Ishikawa (cell line): ENCODE measurements around the gene RPP25.

Experiments
- CEBPB ChIP-seq: IDR thresholded peaks from 2 replicates; pipeline ENCODE4 v1.6.1; 2012
- CREB1 ChIP-seq: IDR thresholded peaks from 2 replicates; pipeline ENCODE4 v1.6.1; 2012; ENCODE audit warnings: low read depth
- EGR1 ChIP-seq: IDR thresholded peaks from 2 replicates; pipeline ENCODE4 v1.6.1; 2012
- EP300 ChIP-seq: IDR thresholded peaks from 2 replicates; pipeline ENCODE4 v1.6.1; 2012; ENCODE audit warnings: borderline replicate concordance
- FOXM1 ChIP-seq: IDR thresholded peaks from 2 replicates; pipeline ENCODE4 v1.6.1; 2012; ENCODE audit warnings: low read depth, borderline replicate concordance
- NFIC ChIP-seq: IDR thresholded peaks from 2 replicates; pipeline ENCODE4 v1.6.1; 2012
- RAD21 ChIP-seq: IDR thresholded peaks from 2 replicates; pipeline ENCODE4 v1.6.1; 2012; ENCODE audit warnings: low read depth
- TAF1 ChIP-seq: IDR thresholded peaks from 2 replicates; pipeline ENCODE4 v1.6.1; 2012; ENCODE audit warnings: low read depth, mild to moderate bottlenecking
- TCF12 ChIP-seq: IDR thresholded peaks from 2 replicates; pipeline ENCODE4 v1.6.1; 2012; ENCODE audit warnings: low read depth
- TEAD4 ChIP-seq: IDR thresholded peaks from 2 replicates; pipeline ENCODE4 v1.6.1; 2012
- YY1 ChIP-seq: IDR thresholded peaks from 2 replicates; pipeline ENCODE4 v1.6.1; 2012; ENCODE audit warnings: low read depth
- ZBTB7A ChIP-seq: IDR thresholded peaks from 2 replicates; pipeline ENCODE4 v1.6.1; 2012; ENCODE audit warnings: low read depth
- TF ChIP-seq, protein P1 (sequence below): IDR thresholded peaks from 2 replicates; pipeline ENCODE4 v1.6.1; 2012
- TF ChIP-seq, protein P2 (sequence below): IDR thresholded peaks from 2 replicates; pipeline ENCODE4 v1.6.1; 2012
- TF ChIP-seq, protein P3 (sequence below): IDR thresholded peaks from 2 replicates; pipeline ENCODE4 v1.6.1; 2012; ENCODE audit warnings: low read depth, mild to moderate bottlenecking

Gene RPP25

DNA sequence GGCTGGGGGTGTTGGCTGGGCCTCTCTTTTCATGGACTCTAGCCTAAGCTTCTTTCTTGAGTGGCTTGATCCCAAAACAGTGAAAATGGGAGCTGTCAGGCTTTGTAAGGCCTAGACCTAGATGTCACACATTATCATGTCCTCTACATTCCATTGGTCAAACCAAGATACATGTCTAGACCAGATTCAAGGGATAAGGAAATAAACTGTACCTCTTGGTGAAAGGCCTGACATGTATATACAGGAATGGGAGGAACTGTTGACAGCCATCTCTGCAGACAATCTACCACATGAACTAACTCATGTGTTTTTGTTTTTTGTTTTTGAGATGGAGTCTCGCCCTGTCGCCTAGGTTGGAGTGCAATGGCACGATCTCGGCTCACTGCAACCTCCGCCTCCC lies 11.1 kb upstream of the RPP25 start:
- TF ChIP-seq CEBPB (no peak), EGR1 (no peak), YY1 (no peak)
- TF ChIP-seq, protein P1, sequence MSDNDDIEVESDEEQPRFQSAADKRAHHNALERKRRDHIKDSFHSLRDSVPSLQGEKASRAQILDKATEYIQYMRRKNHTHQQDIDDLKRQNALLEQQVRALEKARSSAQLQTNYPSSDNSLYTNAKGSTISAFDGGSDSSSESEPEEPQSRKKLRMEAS, result no peak
- TF ChIP-seq, protein P2, sequence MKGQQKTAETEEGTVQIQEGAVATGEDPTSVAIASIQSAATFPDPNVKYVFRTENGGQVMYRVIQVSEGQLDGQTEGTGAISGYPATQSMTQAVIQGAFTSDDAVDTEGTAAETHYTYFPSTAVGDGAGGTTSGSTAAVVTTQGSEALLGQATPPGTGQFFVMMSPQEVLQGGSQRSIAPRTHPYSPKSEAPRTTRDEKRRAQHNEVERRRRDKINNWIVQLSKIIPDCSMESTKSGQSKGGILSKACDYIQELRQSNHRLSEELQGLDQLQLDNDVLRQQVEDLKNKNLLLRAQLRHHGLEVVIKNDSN, result no peak

DNA sequence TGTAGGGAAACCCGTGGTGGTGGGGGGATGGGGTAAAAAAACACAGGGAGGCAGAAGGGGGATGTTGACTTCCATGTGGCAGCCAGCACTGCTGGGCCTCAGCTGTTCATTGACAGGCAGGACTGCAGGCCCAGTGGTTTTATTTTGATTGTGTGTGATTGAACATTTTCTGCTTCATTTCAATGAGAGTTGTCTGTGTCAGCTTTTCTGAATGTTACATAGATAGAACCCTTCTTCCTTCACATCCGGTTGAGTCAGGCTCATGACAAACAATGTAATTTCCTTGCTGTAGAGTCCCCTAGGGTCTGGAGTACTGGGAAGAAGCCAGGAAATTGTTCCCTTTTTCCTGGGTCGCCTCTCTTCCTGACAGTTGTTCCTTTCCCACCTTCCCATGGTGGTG lies 8.2 kb upstream of the RPP25 start:
- TF ChIP-seq FOXM1 (no peak), YY1 (no peak), CEBPB (no peak), EP300 (no peak), EGR1 (no peak), TAF1 (no peak), TCF12 (no peak), RAD21 (no peak), TEAD4 (no peak), CREB1 (no peak), ZBTB7A (no peak), NFIC (no peak)
- TF ChIP-seq, protein P3, sequence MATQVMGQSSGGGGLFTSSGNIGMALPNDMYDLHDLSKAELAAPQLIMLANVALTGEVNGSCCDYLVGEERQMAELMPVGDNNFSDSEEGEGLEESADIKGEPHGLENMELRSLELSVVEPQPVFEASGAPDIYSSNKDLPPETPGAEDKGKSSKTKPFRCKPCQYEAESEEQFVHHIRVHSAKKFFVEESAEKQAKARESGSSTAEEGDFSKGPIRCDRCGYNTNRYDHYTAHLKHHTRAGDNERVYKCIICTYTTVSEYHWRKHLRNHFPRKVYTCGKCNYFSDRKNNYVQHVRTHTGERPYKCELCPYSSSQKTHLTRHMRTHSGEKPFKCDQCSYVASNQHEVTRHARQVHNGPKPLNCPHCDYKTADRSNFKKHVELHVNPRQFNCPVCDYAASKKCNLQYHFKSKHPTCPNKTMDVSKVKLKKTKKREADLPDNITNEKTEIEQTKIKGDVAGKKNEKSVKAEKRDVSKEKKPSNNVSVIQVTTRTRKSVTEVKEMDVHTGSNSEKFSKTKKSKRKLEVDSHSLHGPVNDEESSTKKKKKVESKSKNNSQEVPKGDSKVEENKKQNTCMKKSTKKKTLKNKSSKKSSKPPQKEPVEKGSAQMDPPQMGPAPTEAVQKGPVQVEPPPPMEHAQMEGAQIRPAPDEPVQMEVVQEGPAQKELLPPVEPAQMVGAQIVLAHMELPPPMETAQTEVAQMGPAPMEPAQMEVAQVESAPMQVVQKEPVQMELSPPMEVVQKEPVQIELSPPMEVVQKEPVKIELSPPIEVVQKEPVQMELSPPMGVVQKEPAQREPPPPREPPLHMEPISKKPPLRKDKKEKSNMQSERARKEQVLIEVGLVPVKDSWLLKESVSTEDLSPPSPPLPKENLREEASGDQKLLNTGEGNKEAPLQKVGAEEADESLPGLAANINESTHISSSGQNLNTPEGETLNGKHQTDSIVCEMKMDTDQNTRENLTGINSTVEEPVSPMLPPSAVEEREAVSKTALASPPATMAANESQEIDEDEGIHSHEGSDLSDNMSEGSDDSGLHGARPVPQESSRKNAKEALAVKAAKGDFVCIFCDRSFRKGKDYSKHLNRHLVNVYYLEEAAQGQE, result no peak
- TF ChIP-seq, protein P2, result no peak

DNA sequence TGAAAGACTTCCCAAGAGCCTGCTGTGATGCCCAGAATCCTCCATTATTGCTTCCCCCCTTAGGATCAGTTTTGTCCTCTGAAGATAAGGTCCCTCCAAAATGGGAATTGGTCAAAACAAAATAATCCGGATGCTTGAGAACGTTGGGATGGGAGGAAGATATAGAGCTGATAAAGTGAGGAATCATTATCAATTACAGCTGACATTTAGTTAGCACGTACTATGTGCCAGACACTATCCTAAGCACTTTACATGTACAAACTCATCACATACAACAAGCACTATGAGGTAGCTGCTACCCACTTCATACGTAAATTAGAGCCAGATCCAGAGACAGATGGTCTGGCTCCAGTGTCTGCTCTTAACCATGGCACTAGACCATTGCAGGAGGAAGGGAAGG lies 6.6 kb upstream of the RPP25 start:
- no peak for TF ChIP-seq CEBPB
- TF ChIP-seq, protein P2, result no peak
- TF ChIP-seq ZBTB7A, result no peak
- TF ChIP-seq, protein P1, result no peak
- TF ChIP-seq YY1, result no peak
- no peak for TF ChIP-seq TEAD4

DNA sequence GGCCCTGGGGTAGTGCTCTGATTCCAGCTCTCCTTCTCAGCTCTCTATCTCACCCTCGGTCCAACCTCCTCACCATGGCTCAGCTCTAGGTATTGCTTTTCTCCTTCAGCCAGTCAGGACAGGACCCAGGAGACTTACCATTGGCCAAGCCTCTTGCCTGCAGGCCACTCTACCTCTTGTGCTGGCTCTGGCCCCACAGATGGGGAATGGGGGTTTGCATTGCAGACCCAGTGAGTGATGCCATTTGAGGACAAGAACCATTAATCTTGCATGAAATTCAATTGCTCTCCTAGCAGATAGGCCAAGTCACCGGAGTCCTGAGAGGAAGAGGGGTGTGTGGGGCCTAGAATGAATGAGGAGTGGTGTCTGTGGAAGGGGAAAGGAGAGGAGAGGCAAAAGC lies 6.1 kb upstream of the RPP25 start:
- TF ChIP-seq CREB1 (no peak), EP300 (no peak), TEAD4 (no peak)
- TF ChIP-seq, protein P2, result no peak

DNA sequence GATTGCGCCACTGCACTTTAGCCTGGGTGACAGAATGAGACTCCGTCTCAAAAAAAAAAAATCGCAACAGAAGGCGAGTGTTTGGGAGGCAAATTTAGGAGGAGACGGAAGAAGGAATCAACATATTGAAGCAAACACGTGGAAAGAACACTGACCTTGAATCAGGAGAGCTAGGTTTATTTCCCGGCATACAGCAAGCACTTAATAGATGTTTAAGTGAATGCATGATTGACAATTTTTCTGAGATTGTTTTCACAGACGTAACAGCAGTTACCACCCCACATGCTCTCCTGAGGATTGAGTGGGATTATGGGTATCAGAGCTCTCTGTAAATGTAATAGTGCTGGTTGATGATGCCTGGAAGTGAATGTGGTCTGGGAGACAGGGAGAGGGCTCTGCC lies 5.6 kb upstream of the RPP25 start:
- TF ChIP-seq CREB1 (no peak), TEAD4 (no peak), TAF1 (no peak), ZBTB7A (no peak), RAD21 (no peak), NFIC (no peak), TCF12 (no peak), YY1 (no peak), EGR1 (no peak), EP300 (no peak), CEBPB (no peak)
- TF ChIP-seq, protein P2, result no peak
- TF ChIP-seq, protein P1, result no peak

DNA sequence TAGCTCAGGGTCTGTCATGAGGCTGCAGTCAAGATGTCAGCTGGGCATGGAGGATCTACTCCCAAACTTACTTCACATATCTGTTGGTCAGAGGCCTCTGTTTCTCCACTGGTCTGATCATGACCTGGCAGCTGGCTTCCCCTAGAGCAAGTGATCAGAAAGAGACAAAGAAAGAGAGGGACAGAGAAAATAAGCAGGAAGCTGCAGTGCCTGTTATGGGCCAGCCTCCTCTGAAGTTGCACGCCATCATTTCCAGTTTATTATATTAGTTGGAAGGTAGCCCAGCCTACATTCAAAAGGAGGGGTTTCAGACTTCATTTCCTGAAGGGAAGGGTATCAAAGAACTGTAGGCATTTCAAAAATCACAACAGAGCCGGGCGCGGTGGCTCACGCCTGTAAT lies 5.0 kb upstream of the RPP25 start:
- TF ChIP-seq EP300, result no peak

DNA sequence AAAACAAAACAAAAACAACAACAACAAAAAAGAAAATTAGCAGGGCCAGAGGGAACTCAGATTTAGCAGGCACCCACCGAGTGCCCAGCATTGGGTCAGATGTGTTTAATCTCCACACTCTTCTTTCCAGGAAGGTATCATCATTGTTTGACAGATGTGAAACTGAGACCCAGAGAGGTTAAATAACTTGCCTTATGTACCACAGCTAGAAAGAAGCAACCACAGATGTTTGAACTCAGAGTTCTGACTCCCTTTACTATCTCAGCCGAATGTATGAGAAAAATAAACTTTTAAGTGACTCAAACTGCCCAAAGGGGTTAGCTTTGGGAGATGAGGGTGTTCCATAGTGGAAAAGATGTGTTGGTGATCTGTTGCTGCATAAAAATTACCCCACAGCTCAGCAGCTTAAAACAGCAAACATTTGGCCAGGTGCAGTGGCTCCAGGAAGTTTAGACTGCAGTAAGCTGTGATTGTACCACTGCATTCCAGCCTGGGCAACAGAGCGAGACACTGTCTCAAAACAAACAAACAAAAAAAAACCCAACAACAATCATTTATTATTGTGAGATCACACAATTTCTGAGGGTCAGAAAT lies 4.5 kb upstream of the RPP25 start:
- TF ChIP-seq ZBTB7A (no peak), NFIC (no peak), TEAD4 (no peak), YY1 (no peak), TCF12 (no peak), RAD21 (no peak), FOXM1 (no peak)
- TF ChIP-seq, protein P3, result no peak
- TF ChIP-seq, protein P2, result no peak
- TF ChIP-seq, protein P1, result no peak
